ENCODE results near the gene UBL7.
A peak's percentile ranks its signal among the peaks of the same experiment; 100 is the strongest.

Gene UBL7, protein sequence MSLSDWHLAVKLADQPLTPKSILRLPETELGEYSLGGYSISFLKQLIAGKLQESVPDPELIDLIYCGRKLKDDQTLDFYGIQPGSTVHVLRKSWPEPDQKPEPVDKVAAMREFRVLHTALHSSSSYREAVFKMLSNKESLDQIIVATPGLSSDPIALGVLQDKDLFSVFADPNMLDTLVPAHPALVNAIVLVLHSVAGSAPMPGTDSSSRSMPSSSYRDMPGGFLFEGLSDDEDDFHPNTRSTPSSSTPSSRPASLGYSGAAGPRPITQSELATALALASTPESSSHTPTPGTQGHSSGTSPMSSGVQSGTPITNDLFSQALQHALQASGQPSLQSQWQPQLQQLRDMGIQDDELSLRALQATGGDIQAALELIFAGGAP

DNA sequence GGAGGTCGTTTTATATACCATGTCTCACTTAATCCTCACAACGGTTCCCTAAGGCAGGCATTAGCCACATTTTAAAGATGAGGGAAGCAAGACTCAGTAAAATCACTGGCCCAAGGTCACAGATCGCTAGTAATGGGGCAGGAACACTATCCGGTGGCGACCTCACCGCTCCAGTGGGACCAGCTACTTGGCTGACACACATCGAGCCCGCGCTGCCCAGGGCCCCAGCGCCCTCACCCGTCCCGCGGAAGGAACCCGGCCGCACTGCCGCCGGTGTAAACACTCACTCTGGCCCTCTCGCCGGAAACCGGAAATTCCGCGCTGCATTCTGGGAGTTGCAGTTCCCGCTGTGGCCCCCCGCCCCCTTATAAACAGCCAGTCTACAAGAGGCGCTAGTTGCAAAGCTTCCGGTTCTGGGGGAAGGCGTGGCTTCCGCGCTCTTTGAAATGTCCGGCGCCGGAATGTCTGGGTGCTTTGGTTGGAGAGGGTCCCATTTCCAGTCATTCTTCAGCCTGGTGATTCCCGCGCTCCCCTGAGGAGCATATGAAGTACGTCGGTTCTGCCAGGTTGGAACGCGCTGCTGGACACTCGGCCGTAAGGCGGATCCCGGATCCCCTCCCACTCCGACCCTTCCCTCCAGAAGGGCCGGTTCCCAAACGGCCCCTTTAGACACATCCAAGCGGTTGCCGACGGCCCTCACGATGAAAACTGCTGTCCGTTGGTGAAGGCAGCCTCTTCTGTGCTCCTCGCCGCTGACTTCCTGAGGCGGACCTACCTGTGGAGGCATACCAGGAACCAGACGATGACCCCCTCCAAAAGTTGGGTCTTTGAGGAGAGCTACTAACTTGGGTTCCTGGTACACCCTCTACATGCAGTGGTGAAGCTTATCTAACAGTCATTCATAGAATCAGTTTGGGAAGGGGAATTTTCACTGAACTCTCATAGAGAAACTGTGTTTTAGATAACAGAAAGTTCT, at the start of gene UBL7:
Gene UBL7, minus strand, starts transcription at position 290 of the 976 bp plus-strand sequence. CDS start 2,293 bp downstream, outside the sequence.
- peak within 1 kb of the TSS; percentile 84 for H3K4me3 ChIP-seq (replicated peaks; ENCODE audit: low read depth, low read length)
- TF ChIP-seq, protein P1, sequence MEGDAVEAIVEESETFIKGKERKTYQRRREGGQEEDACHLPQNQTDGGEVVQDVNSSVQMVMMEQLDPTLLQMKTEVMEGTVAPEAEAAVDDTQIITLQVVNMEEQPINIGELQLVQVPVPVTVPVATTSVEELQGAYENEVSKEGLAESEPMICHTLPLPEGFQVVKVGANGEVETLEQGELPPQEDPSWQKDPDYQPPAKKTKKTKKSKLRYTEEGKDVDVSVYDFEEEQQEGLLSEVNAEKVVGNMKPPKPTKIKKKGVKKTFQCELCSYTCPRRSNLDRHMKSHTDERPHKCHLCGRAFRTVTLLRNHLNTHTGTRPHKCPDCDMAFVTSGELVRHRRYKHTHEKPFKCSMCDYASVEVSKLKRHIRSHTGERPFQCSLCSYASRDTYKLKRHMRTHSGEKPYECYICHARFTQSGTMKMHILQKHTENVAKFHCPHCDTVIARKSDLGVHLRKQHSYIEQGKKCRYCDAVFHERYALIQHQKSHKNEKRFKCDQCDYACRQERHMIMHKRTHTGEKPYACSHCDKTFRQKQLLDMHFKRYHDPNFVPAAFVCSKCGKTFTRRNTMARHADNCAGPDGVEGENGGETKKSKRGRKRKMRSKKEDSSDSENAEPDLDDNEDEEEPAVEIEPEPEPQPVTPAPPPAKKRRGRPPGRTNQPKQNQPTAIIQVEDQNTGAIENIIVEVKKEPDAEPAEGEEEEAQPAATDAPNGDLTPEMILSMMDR (IDR thresholded peaks at IDR 0.05; ENCODE audit: low read depth, low read length, missing control alignments) = no peak
- peak; percentile 88 for DNase-seq (ENCODE audit: extremely low read depth, low read depth)

DNA sequence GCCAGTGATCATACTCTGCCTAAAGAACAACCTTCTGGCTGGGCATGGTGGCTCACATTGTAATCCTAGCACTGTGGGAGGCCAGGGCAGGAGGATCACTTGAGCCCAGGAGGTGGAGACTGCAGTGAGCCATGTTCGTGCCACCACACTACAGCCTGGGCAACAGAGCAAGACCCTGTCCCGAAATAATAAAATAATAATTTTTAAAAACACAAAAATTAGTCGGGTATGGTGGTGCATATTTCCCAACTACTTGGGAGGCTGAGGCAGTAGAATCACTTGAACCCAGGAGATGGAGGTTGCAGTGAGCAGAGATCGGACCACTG, 45.5 kb upstream of the UBL7 start:
- TF ChIP-seq, protein P1 (IDR thresholded peaks at IDR 0.05; ENCODE audit: low read depth, low read length, missing control alignments) = no peak
- no peak for DNase-seq (ENCODE audit: extremely low read depth, low read depth)
- no peak overlapping the region for H3K4me3 ChIP-seq (replicated peaks; ENCODE audit: low read depth, low read length)

DNA sequence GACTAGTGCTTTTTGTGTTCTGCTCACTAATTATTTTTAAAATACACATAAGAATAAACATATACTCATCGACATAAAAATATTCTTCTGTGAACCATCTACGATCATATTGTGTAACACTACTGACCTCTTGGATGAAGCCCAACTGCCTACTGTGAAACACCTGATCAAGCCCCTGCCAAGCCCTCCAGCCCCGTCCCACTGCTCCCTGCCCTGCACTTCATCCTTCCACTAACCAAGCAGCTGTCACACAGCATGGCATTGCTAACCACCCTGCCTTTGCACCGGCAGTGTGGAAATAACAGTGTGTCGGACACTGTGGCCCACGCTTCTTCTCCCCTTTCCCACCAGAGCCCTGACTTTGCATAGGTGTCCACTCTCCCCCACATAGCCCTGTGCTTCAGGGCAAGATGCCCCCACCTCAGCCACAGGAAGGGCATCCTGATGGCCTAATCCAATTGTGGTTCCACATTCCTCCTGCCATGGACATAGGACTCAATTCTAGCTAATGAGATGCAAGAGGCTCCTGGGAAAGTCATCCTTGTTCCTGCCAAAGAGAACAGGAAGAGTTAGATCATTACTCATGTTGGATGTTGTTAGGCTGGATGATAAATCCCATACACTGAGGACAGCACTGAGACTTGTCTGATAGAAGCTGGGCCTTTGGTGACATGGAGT, 45.0 kb upstream of the UBL7 start:
- TF ChIP-seq, protein P1 (IDR thresholded peaks at IDR 0.05; ENCODE audit: low read depth, low read length, missing control alignments) = no peak
- no peak for DNase-seq (ENCODE audit: extremely low read depth, low read depth)
- no peak overlapping the region for H3K4me3 ChIP-seq (replicated peaks; ENCODE audit: low read depth, low read length)

DNA sequence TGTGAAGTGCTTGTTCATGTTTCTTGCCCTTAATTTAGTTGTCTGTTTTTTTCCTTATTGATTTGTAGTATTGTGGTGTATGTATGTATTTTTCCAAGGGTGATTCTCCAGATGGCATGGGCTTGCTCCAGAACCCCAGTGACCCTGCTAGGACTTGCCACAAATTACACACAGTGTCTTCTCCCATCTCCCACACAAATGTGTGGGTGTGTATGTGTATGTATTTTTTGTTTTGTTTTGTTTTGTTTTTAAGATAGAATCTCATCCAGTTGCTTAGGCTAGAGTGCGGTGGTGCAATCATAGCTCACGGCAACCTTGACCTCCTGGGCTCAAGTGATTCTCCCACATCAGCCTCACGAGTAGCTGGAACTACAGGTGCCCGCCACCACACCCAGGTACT, 43.9 kb upstream of the UBL7 start:
- no peak for DNase-seq (ENCODE audit: extremely low read depth, low read depth)
- TF ChIP-seq, protein P1 (IDR thresholded peaks at IDR 0.05; ENCODE audit: low read depth, low read length, missing control alignments) = no peak
- H3K4me3 ChIP-seq (replicated peaks; ENCODE audit: low read depth, low read length) = no peak overlapping the region

DNA sequence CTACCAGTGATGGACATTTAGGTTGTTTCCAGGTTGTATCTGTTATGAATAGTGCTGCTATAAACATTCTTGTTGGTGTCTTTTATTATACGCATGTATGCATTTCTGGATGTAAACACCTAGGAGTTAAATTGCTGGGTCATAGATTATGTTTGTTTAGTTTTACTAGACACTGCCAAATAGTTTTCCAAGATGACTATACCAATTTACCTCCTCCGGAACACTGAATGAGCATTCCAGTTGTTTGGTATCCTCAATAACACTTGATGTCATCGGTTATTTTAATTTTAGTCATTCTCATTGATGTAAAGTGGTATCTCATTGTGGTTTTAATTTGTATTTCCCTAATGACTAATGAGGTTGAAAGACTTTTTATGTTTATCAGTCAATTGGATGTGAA, 43.5 kb upstream of the UBL7 start:
- no peak overlapping the region for H3K4me3 ChIP-seq (replicated peaks; ENCODE audit: low read depth, low read length)
- TF ChIP-seq, protein P1 (IDR thresholded peaks at IDR 0.05; ENCODE audit: low read depth, low read length, missing control alignments) = no peak
- no peak for DNase-seq (ENCODE audit: extremely low read depth, low read depth)

DNA sequence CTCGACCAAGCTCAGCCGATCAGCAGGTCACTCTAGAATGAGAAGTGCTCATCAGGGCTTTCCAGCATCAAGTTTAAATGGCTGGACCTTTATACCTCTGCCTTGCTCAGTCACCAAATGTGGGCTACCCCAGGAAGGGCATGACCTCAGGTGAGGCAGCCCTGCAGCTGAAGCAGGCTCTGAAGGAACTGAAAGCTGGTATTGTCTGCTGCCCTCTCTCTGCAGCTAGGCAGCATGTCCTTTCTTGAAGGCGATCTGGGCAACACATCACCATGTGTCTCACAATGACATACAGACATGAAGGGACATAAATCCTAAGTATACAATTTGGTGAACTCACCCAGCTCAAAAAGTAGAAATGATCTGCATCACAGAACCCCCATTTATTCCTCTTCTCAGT, 41.3 kb upstream of the UBL7 start:
- TF ChIP-seq, protein P1 (IDR thresholded peaks at IDR 0.05; ENCODE audit: low read depth, low read length, missing control alignments) = no peak
- DNase-seq (ENCODE audit: extremely low read depth, low read depth) = no peak
- no peak overlapping the region for H3K4me3 ChIP-seq (replicated peaks; ENCODE audit: low read depth, low read length)

Data from HFF-Myc (cell line).